GM12891 (cell line): ENCODE data around the gene PHETA1.
"Not testable (repeated sequence)": the region's sequence is repeated elsewhere in the genome, so short reads cannot be mapped to it uniquely, and the experiment has no call there.

Experiments used
- PAX5 ChIP-seq: IDR thresholded peaks from 2 replicates; pipeline ENCODE4 v1.6.1; 2011; ENCODE audit warnings: low read length, moderate library complexity, mild to moderate bottlenecking; ENCODE audit not compliant: insufficient read depth, severe bottlenecking
- POLR2A ChIP-seq: IDR thresholded peaks from 2 replicates; pipeline ENCODE4 v1.6.1; 2011; ENCODE audit warnings: low read depth, low read length, control low read depth
- POLR2AphosphoS5 ChIP-seq: IDR thresholded peaks from 2 replicates; pipeline ENCODE4 v1.6.1; 2011; ENCODE audit warnings: low read depth, low read length, control low read depth
- POU2F2 ChIP-seq: IDR thresholded peaks from 2 replicates; pipeline ENCODE4 v1.6.1; 2011; ENCODE audit warnings: low read depth, mild to moderate bottlenecking, control low read depth, low read length, moderate library complexity
- TAF1 ChIP-seq: IDR thresholded peaks from 2 replicates; pipeline ENCODE4 v1.6.1; 2011; ENCODE audit warnings: low read depth, low read length, control low read depth

DNA sequence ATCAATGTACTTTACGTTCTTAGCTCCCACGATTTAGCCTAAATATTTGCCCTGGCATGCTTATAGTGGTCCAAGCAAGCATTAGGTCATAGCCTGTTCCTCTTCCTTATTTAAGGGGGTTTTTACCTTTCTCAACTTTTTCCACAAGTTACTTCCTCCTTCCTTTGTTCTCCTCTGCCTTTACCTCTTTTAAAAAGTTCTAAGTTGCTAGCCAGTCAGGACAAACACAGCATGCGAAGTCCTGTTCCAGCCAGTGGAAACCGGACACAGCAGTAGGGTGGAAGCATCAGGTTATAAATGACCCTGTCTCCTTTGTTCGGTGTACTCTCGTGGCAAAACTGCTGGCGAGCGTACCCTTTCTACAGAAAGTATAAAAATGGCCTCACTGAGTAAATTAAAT is 28.2 kb downstream of the PHETA1 start:
- TF ChIP-seq POLR2A, POLR2AphosphoS5, PAX5, TAF1, POU2F2: not testable (repeated sequence)
